SU-DHL-6 (cell line): Measurements from ENCODE around the gene PLLP.

Source experiments
- H2AFZ ChIP-seq: fragments of 200-600 bp; sonication (generic); 2 replicates; pipeline ENCODE4 v1.6.1; 2014; ENCODE audit warnings: low read depth, mild to moderate bottlenecking, moderate library complexity, mixed read lengths, antibody characterized with exemption, low read length; ENCODE audit not compliant: severe bottlenecking
- H3F3A ChIP-seq: fragments of 200-600 bp; shearing (Covaris generic); 2 replicates; pipeline ENCODE4 v1.6.0; 2016; ENCODE audit warnings: antibody characterized with exemption, mild to moderate bottlenecking; ENCODE audit not compliant: insufficient read depth
- H3K27ac ChIP-seq: fragments of 200-600 bp; sonication (generic); 2 replicates; pipeline ENCODE4 v1.5.1; 2016; ENCODE audit warnings: low read depth, mild to moderate bottlenecking, low read length, moderate library complexity, mixed read lengths
- H3K27me3 ChIP-seq: fragments of 200-600 bp; sonication (generic), shearing (Covaris generic); 2 replicates; pipeline ENCODE4 v1.6.0; 2014; ENCODE audit warnings: mild to moderate bottlenecking, low read length
- H3K36me3 ChIP-seq: fragments of 200-600 bp; sonication (generic); 2 replicates; pipeline ENCODE4 v1.6.1; 2014; ENCODE audit warnings: mild to moderate bottlenecking, low read length, mixed read lengths
- H3K4me2 ChIP-seq: fragments of 300-600, 200-600 bp; shearing (Covaris generic), sonication (generic); 2 replicates; pipeline ENCODE4 v1.6.0; 2014; ENCODE audit warnings: low read length, low read depth, mild to moderate bottlenecking; ENCODE audit not compliant: poor library complexity, severe bottlenecking
- H3K4me3 ChIP-seq: fragments of 200-600 bp; sonication (generic); 2 replicates; pipeline ENCODE4 v1.5.1; 2014; ENCODE audit warnings: antibody characterized with exemption, low read length, mild to moderate bottlenecking, mixed read lengths; ENCODE audit not compliant: insufficient read depth, poor library complexity, severe bottlenecking
- H3K79me2 ChIP-seq: fragments of 200-600 bp; sonication (generic); 2 replicates; pipeline ENCODE4 v1.6.1; 2014; ENCODE audit warnings: mild to moderate bottlenecking, low read length, moderate library complexity; ENCODE audit not compliant: insufficient read depth
- H3K9ac ChIP-seq: fragments of 200-600 bp; sonication (generic); 2 replicates; pipeline ENCODE4 v1.7.0; 2014; ENCODE audit warnings: mild to moderate bottlenecking, low read length
- H3K9me2 ChIP-seq: fragments of 200-600 bp; sonication (generic); replicated peaks from 2 replicates; pipeline ENCODE4 v1.6.1; 2014; ENCODE audit warnings: low read length; ENCODE audit not compliant: insufficient read depth
- H3K9me3 ChIP-seq: fragments of 200-600 bp; sonication (generic); 2 replicates; pipeline ENCODE4 v1.6.1; 2014; ENCODE audit warnings: low read length, mixed read lengths; ENCODE audit not compliant: insufficient read depth
- H4K20me1 ChIP-seq: fragments of 200-600 bp; sonication (generic); 2 replicates; pipeline ENCODE4 v1.6.1; 2014; ENCODE audit warnings: low read depth, mild to moderate bottlenecking, antibody characterized with exemption, low read length, moderate library complexity, mixed read lengths
- CTCF ChIP-seq: fragments of 200-600 bp; sonication (generic); IDR thresholded peaks from one replicate; pipeline ENCODE4 v1.5.1; 2017; ENCODE audit warnings: antibody characterized with exemption, mild to moderate bottlenecking, low read length, moderate library complexity; ENCODE audit not compliant: insufficient read depth, poor library complexity, severe bottlenecking
- EZH2phosphoT487 ChIP-seq: fragments of 200-600 bp; sonication (generic), shearing (Covaris generic); conservative IDR thresholded peaks from 2 replicates; pipeline ENCODE4 v1.6.1; 2018; ENCODE audit warnings: mild to moderate bottlenecking, antibody characterized with exemption, low read length, moderate library complexity, mixed read lengths

PLLP gene

GRCh38 chr16:57273359-57273758 is 11.1 kb downstream of the PLLP start:
- Histone ChIP-seq H3K9ac (no peak overlapping the region), H3K27ac (no peak overlapping the region), H3K4me3 (no peak overlapping the region), H3K9me3 (no peaks in the 10 kb centered on the region), H3F3A (no peaks in the 10 kb centered on the region), H3K36me3 (no peaks in the 10 kb centered on the region), H3K4me2 (no peak overlapping the region), H3K79me2 (no peaks in the 10 kb centered on the region), H4K20me1 (no peaks in the 10 kb centered on the region), H3K27me3 (no peaks in the 10 kb centered on the region), H3K9me2 (no peaks in the 10 kb centered on the region), H2AFZ (no peak overlapping the region)
- TF ChIP-seq CTCF (no peak), EZH2phosphoT487 (no peak)

- no peaks in the 10 kb centered on the region for H3K27me3 ChIP-seq
- H3K79me2 ChIP-seq: no peaks in the 10 kb centered on the region
- no peaks in the 10 kb centered on the region for H3K9me2 ChIP-seq
- H4K20me1 ChIP-seq: no peaks in the 10 kb centered on the region
- TF ChIP-seq EZH2phosphoT487: no peak
- no peak for TF ChIP-seq CTCF
- H3K4me3 ChIP-seq: no peak overlapping the region
- no peaks in the 10 kb centered on the region for H3F3A ChIP-seq
- no peaks in the 10 kb centered on the region for H3K9me3 ChIP-seq
- no peak overlapping the region for H3K27ac ChIP-seq
- H3K36me3 ChIP-seq: no peaks in the 10 kb centered on the region
- no peak overlapping the region for H3K9ac ChIP-seq
- H2AFZ ChIP-seq: no peak overlapping the region
- H3K4me2 ChIP-seq: no peak overlapping the region
These were observed 12.5 kb downstream of the PLLP start for GRCh38 chr16:57271867-57272495.

- no peak overlapping the region for H3K9ac ChIP-seq
- no peak overlapping the region for H3K4me2 ChIP-seq
- no peaks in the 10 kb centered on the region for H3K36me3 ChIP-seq
- H3K79me2 ChIP-seq: no peaks in the 10 kb centered on the region
- no peak overlapping the region for H2AFZ ChIP-seq
- no peaks in the 10 kb centered on the region for H4K20me1 ChIP-seq
- no peaks in the 10 kb centered on the region for H3K9me3 ChIP-seq
- no peaks in the 10 kb centered on the region for H3F3A ChIP-seq
- H3K27me3 ChIP-seq: no peaks in the 10 kb centered on the region
- no peak overlapping the region for H3K4me3 ChIP-seq
- no peak overlapping the region for H3K27ac ChIP-seq
- TF ChIP-seq CTCF (no peak), EZH2phosphoT487 (no peak)
- H3K9me2 ChIP-seq: no peaks in the 10 kb centered on the region
These were observed 13.5 kb downstream of the PLLP start for GRCh38 chr16:57271063-57271345.
